Lung (tissue), 12 donors: Measurements from ENCODE around the gene RPS16. TPM values are rescaled to one million over a fixed set of nuclear protein-coding genes. Genes with fewer than 3 reads are reported as not detected.

Experiments used
- ATAC-seq: fragments of 200-7000 bp; cut with Tn5 transposase; one replicate; pipeline ENCODE4 v1.9.1; 2020; ENCODE audit warnings: moderate number of reproducible peaks; ENCODE audit not compliant: insufficient read depth, low FRiP score
- DNase-seq, 3 donors: peaks; one replicate each; pipeline ENCODE4 v3.0.0-alpha.2; 2013 to 2017
- H3K27ac ChIP-seq, 2 donors: one replicate each; pipeline ENCODE4 v1.5.1; 2013; ENCODE audit warnings: mild to moderate bottlenecking in 2 of 2, moderate library complexity in 2 of 2, control low read depth in 1 of 2, inconsistent platforms in 1 of 2, low read depth in 1 of 2, low read length in 1 of 2
- H3K27me3 ChIP-seq, 3 donors: one replicate each; pipeline ENCODE4 v1.5.1; 2013; ENCODE audit warnings: low read length in 2 of 3; ENCODE audit not compliant: control insufficient read depth in 3 of 3, insufficient read depth in 3 of 3
- H3K36me3 ChIP-seq, 4 donors: one replicate each; pipeline ENCODE4 v1.5.1; 2013; ENCODE audit warnings: low read length in 4 of 4, mild to moderate bottlenecking in 1 of 4, moderate library complexity in 1 of 4; ENCODE audit not compliant: control insufficient read depth in 4 of 4, insufficient read depth in 4 of 4
- H3K4me1 ChIP-seq, 5 donors: one replicate each; pipeline ENCODE4 v1.5.1; 2013; ENCODE audit warnings: low read length in 5 of 5, mild to moderate bottlenecking in 2 of 5, moderate library complexity in 1 of 5; ENCODE audit not compliant: control insufficient read depth in 5 of 5, insufficient read depth in 5 of 5
- H3K4me3 ChIP-seq: one replicate; pipeline ENCODE4 v1.5.1; 2013; ENCODE audit warnings: mild to moderate bottlenecking, control low read depth, moderate library complexity
- H3K9ac ChIP-seq, 2 donors: one replicate each; pipeline ENCODE4 v1.5.1; 2013; ENCODE audit warnings: low read length in 2 of 2, control low read depth in 1 of 2; ENCODE audit not compliant: insufficient read depth in 1 of 2
- H3K9me3 ChIP-seq, 4 donors: one replicate each; pipeline ENCODE4 v1.5.1; 2013; ENCODE audit warnings: low read length in 3 of 4, mild to moderate bottlenecking in 1 of 4, moderate library complexity in 1 of 4; ENCODE audit not compliant: control insufficient read depth in 4 of 4, insufficient read depth in 3 of 4
- WGBS, 2 donors: extraction: QIAGEN DNeasy Blood & Tissue Kit; methylation state at CpG; one replicate each; pipeline ENCODE4 v1.1.7; 2013; 5-methylcytosine and 5-hydroxymethylcytosine counted together
- polyA plus RNA-seq, 2 donors: library from polyadenylated mRNA; stranded (reverse); fragments of 200-250 nt; gene quantifications; one replicate each; pipeline ENCODE4 v1.2.1, GENCODE V29; 2013
- total RNA-seq, 2 donors: library from RNA; depleted of rRNA in 1 of 2; stranded (reverse); fragments of >200 nt in 1 of 2; gene quantifications; one replicate each; pipeline ENCODE4 v1.2.1, GENCODE V29; 2014 to 2021
- TF ChIP-seq, protein P1 (sequence below): IDR thresholded peaks from 2 replicates; pipeline ENCODE4 v1.5.1; 2012; ENCODE audit warnings: mild to moderate bottlenecking; ENCODE audit errors: control extremely low read depth, extremely low read depth
- donor health status: control.
- donor health status: control.
- donor health status: Bipolar disorder and iron deficiency.
- donor health status: healthy.
- donor health status: DM: yes; HTN: yes; CAD: no.

Gene RPS16
- total and polyA plus RNA-seq, 4 donors, result 108 to 3,242 (median 2,120) TPM

DNA sequence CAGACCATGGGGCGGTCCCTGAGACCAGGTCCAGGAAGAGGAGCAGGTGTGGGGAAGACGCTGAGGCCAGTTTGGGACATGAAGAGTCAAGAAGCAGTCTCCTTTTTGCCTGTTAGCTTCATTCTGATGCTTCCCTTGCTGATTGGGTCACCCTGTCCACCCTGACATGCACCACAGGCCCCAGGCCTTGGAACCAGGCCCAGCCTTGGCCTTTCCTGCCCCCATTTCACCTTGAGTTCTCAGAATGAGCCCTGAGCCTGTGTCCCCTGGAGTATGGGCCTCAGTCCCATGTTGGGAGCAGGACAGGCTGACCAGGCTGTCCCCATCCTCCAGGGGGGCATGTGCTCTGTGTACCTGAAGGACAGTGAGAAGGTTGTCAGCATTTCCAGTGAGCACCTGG is 40.0 kb upstream of the RPS16 start:
- 94 to 98% methylated on average over 2 of the region's 2 CpGs for WGBS, 2 donors
- Histone ChIP-seq H3K27me3 (no peaks in the 10 kb centered on the region), H3K9ac (no peak overlapping the region), H3K27ac (no peak overlapping the region), H3K4me1 (peaks cover 0 to 4% (median 0%) of the 10 kb centered on the region in 5 donors), H3K4me3 (no peak overlapping the region), H3K36me3 (peaks cover 28 to 53% (median 34%) of the 10 kb centered on the region in 4 donors), H3K9me3 (peaks cover 0 to 2% (median 0%) of the 10 kb centered on the region in 4 donors)
- ATAC-seq (no peak), DNase-seq (no peak)
- TF ChIP-seq, protein P1, sequence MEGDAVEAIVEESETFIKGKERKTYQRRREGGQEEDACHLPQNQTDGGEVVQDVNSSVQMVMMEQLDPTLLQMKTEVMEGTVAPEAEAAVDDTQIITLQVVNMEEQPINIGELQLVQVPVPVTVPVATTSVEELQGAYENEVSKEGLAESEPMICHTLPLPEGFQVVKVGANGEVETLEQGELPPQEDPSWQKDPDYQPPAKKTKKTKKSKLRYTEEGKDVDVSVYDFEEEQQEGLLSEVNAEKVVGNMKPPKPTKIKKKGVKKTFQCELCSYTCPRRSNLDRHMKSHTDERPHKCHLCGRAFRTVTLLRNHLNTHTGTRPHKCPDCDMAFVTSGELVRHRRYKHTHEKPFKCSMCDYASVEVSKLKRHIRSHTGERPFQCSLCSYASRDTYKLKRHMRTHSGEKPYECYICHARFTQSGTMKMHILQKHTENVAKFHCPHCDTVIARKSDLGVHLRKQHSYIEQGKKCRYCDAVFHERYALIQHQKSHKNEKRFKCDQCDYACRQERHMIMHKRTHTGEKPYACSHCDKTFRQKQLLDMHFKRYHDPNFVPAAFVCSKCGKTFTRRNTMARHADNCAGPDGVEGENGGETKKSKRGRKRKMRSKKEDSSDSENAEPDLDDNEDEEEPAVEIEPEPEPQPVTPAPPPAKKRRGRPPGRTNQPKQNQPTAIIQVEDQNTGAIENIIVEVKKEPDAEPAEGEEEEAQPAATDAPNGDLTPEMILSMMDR, result no peak

DNA sequence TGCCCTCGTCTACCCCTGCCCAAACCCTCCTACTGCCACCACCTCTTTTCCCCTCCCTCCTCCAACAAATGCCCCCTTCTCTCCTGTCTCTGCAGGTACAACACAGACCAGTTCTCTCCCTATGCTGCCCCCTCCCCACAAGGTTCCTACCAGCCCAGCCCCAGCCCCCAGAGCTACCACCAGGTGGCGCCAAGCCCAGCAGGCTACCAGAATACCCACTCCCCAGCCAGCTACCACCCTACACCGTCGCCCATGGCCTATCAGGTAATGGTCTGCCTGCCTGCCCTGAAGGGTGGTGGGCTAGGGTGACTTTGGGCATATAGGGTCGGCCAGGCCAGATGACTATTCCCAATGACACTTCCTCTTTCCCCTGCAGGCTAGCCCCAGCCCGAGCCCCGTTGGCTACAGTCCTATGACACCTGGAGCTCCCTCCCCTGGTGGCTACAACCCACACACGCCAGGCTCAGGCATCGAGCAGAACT is 38.4 kb upstream of the RPS16 start:
- no peaks in the 10 kb centered on the region for H3K27me3 ChIP-seq
- DNase-seq, result peak; percentile 44 to 62 (median 50)
- TF ChIP-seq, protein P1, result peak; percentile 13
- peaks cover 40 to 68% (median 46%) of the 10 kb centered on the region in 4 donors for H3K36me3 ChIP-seq
- H3K9ac ChIP-seq, result no peak overlapping the region
- H3K4me3 ChIP-seq, result no peak overlapping the region
- H3K4me1 ChIP-seq, result no peaks in the 10 kb centered on the region
- no peak overlapping the region for H3K27ac ChIP-seq
- no peak for ATAC-seq
- WGBS, 2 donors, result 55% methylated on average over 9 of the region's 9 CpGs
- peaks cover 0 to 2% (median 0%) of the 10 kb centered on the region in 4 donors for H3K9me3 ChIP-seq

GRCh38 chr19:39473443-39473960 is 37.8 kb upstream of the RPS16 start:
- no peak for DNase-seq
- H3K27me3 ChIP-seq, result no peaks in the 10 kb centered on the region
- ATAC-seq, result no peak
- no peak overlapping the region for H3K9ac ChIP-seq
- peaks cover 44 to 75% (median 51%) of the 10 kb centered on the region in 4 donors for H3K36me3 ChIP-seq
- 90 to 91% methylated on average over 11 of the region's 11 CpGs for WGBS, 2 donors
- H3K27ac ChIP-seq, result no peak overlapping the region
- H3K4me1 ChIP-seq, result no peaks in the 10 kb centered on the region
- H3K4me3 ChIP-seq, result no peak overlapping the region
- TF ChIP-seq, protein P1, result no peak
- H3K9me3 ChIP-seq, result peaks cover 0 to 2% (median 0%) of the 10 kb centered on the region in 4 donors
